Neural cell (in vitro differentiated cells): ENCODE data around the gene ARHGAP45. TPM values are rescaled to one million over a fixed set of nuclear protein-coding genes. Genes with fewer than 3 reads are reported as not detected.

Experiments used
- H2AFZ ChIP-seq: fragments of 200-600, 300-800 bp; sonication (generic), shearing (Covaris generic); 2 replicates; pipeline ENCODE4 v1.6.0; 2014; ENCODE audit warnings: low read depth, mild to moderate bottlenecking, antibody characterized with exemption, low read length, moderate library complexity
- H3F3A ChIP-seq: fragments of 200-600 bp; shearing (Covaris generic); 2 replicates; pipeline ENCODE4 v1.6.1; 2016; ENCODE audit warnings: mild to moderate bottlenecking, moderate library complexity, mixed read lengths, antibody characterized with exemption, low read length; ENCODE audit not compliant: insufficient read depth, poor library complexity, severe bottlenecking
- H3K27ac ChIP-seq: fragments of 200-600, 300-800 bp; sonication (generic), shearing (Covaris generic); 2 replicates; pipeline ENCODE4 v1.5.1; 2014; ENCODE audit warnings: mild to moderate bottlenecking, low read length, moderate library complexity
- H3K27me3 ChIP-seq: fragments of 300-800, 200-600 bp; sonication (generic), shearing (Covaris generic); 2 replicates; pipeline ENCODE4 v1.6.0; 2014; ENCODE audit warnings: mild to moderate bottlenecking, low read depth, low read length, moderate library complexity; ENCODE audit not compliant: insufficient read depth
- H3K36me3 ChIP-seq: fragments of 300-800, 200-600 bp; sonication (generic), shearing (Covaris generic); 2 replicates; pipeline ENCODE4 v1.5.1; 2014; ENCODE audit warnings: mild to moderate bottlenecking, antibody characterized with exemption, low read length, moderate library complexity; ENCODE audit not compliant: insufficient read depth
- H3K4me2 ChIP-seq: fragments of 300-800, 200-600 bp; sonication (generic), shearing (Covaris generic); 2 replicates; pipeline ENCODE4 v1.6.0; 2014; ENCODE audit warnings: mild to moderate bottlenecking, low read length
- H3K4me3 ChIP-seq: fragments of 300-800, 200-600 bp; sonication (generic), shearing (Covaris generic); 2 replicates; pipeline ENCODE4 v1.5.1; 2014; ENCODE audit warnings: mild to moderate bottlenecking, low read length, moderate library complexity
- H3K79me2 ChIP-seq: fragments of 200-600 bp; shearing (Covaris generic); replicated peaks from 2 replicates; pipeline ENCODE4 v1.6.0; 2014; ENCODE audit warnings: mild to moderate bottlenecking, low read length, moderate library complexity; ENCODE audit not compliant: insufficient read depth
- H3K9ac ChIP-seq: fragments of 300-800, 200-600 bp; sonication (generic), shearing (Covaris generic); 2 replicates; pipeline ENCODE4 v1.6.1; 2016; ENCODE audit warnings: mild to moderate bottlenecking, low read length, mixed read lengths
- H3K9me2 ChIP-seq: fragments of 200-600 bp; shearing (Covaris generic); 2 replicates; pipeline ENCODE4 v1.6.1; 2016; ENCODE audit warnings: mild to moderate bottlenecking, low read length, mixed read lengths; ENCODE audit not compliant: insufficient read depth
- H3K9me3 ChIP-seq: fragments of 200-600, 300-800 bp; sonication (generic), shearing (Covaris generic); 2 replicates; pipeline ENCODE4 v1.6.1; 2016; ENCODE audit warnings: mild to moderate bottlenecking, mixed run types, low read length, moderate library complexity, mixed read lengths
- H4K20me1 ChIP-seq: fragments of 200-600 bp; shearing (Covaris generic); 2 replicates; pipeline ENCODE4 v1.6.1; 2016; ENCODE audit warnings: mild to moderate bottlenecking, mixed run types; ENCODE audit not compliant: insufficient read depth
- EP300 ChIP-seq: fragments of 450-650 bp; conservative IDR thresholded peaks from 2 replicates; pipeline ENCODE4 v1.6.1; 2014; ENCODE audit warnings: antibody characterized with exemption, mild to moderate bottlenecking, moderate library complexity; ENCODE audit not compliant: poor library complexity, severe bottlenecking
- EZH2 ChIP-seq: fragments of 200-600, 300-800 bp; shearing (Covaris generic), sonication (generic); IDR thresholded peaks from 2 replicates; pipeline ENCODE4 v1.6.1; 2014; ENCODE audit warnings: antibody characterized with exemption, low read length, borderline replicate concordance, mild to moderate bottlenecking; ENCODE audit not compliant: insufficient read depth, poor library complexity, severe bottlenecking
- MXI1 ChIP-seq: fragments of 450-650 bp; conservative IDR thresholded peaks from 2 replicates; pipeline ENCODE4 v1.6.1; 2014; ENCODE audit warnings: antibody characterized with exemption, mild to moderate bottlenecking; ENCODE audit not compliant: poor library complexity, severe bottlenecking
- POLR2AphosphoS5 ChIP-seq: IDR thresholded peaks from 2 replicates; pipeline ENCODE4 v1.6.1; 2012
- RAD21 ChIP-seq: fragments of 450-650 bp; conservative IDR thresholded peaks from 2 replicates; pipeline ENCODE4 v1.6.1; 2014; ENCODE audit warnings: antibody characterized with exemption, mild to moderate bottlenecking, moderate library complexity
- SMC3 ChIP-seq: fragments of 450-650 bp; conservative IDR thresholded peaks from 2 replicates; pipeline ENCODE4 v1.6.1; 2014; ENCODE audit warnings: antibody characterized with exemption, mild to moderate bottlenecking, moderate library complexity; ENCODE audit not compliant: poor library complexity
- TAF1 ChIP-seq: IDR thresholded peaks from 2 replicates; pipeline ENCODE4 v1.6.1; 2012; ENCODE audit warnings: low read depth
- polyA plus RNA-seq: library from polyadenylated mRNA; depleted of rRNA; stranded (reverse); fragments of >200 nt; gene quantifications from 2 replicates; pipeline ENCODE4 v1.2.3, GENCODE V29; 2014
- TF ChIP-seq, protein P1 (sequence below): fragments of 450-650 bp; IDR thresholded peaks from 2 replicates; pipeline ENCODE4 v1.5.1; 2014; ENCODE audit warnings: antibody characterized with exemption, mild to moderate bottlenecking, moderate library complexity; ENCODE audit not compliant: poor library complexity, severe bottlenecking
- TF ChIP-seq, protein P2 (sequence below): IDR thresholded peaks from 2 replicates; pipeline ENCODE4 v1.6.1; 2012; ENCODE audit warnings: borderline replicate concordance

Gene ARHGAP45
- polyA plus RNA-seq, 1 donor from 2014 or later, result 3.3 TPM

- TF ChIP-seq, protein P1, sequence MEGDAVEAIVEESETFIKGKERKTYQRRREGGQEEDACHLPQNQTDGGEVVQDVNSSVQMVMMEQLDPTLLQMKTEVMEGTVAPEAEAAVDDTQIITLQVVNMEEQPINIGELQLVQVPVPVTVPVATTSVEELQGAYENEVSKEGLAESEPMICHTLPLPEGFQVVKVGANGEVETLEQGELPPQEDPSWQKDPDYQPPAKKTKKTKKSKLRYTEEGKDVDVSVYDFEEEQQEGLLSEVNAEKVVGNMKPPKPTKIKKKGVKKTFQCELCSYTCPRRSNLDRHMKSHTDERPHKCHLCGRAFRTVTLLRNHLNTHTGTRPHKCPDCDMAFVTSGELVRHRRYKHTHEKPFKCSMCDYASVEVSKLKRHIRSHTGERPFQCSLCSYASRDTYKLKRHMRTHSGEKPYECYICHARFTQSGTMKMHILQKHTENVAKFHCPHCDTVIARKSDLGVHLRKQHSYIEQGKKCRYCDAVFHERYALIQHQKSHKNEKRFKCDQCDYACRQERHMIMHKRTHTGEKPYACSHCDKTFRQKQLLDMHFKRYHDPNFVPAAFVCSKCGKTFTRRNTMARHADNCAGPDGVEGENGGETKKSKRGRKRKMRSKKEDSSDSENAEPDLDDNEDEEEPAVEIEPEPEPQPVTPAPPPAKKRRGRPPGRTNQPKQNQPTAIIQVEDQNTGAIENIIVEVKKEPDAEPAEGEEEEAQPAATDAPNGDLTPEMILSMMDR, result no peak
- peak; percentile 35 for TF ChIP-seq EP300
- H3F3A ChIP-seq, result no peaks in the 10 kb centered on the region
- peak overlapping the region; percentile 78 for H3K4me2 ChIP-seq
- H3K9ac ChIP-seq, result peak overlapping the region; percentile 95
- peak overlapping the region; percentile 95 for H3K4me3 ChIP-seq
- H3K36me3 ChIP-seq, result no peaks in the 10 kb centered on the region
- peak overlapping the region; percentile 21 for H2AFZ ChIP-seq
- H3K27ac ChIP-seq, result peak overlapping the region; percentile 91
- no peaks in the 10 kb centered on the region for H3K27me3 ChIP-seq
- no peaks in the 10 kb centered on the region for H4K20me1 ChIP-seq
- H3K9me3 ChIP-seq, result no peaks in the 10 kb centered on the region
- H3K9me2 ChIP-seq, result no peaks in the 10 kb centered on the region
- H3K79me2 ChIP-seq, result peaks cover 4% of the 10 kb centered on the region
These were observed 37.5 kb downstream of the ARHGAP45 start for GRCh38 chr19:1104311-1105007.

- peak overlapping the region; percentile 78 for H3K4me2 ChIP-seq
- peak; percentile 28 for TF ChIP-seq POLR2AphosphoS5
- TF ChIP-seq TAF1, result no peak
- TF ChIP-seq EP300, result no peak
- TF ChIP-seq SMC3, result no peak
- peak; percentile 68 for TF ChIP-seq MXI1
- H3K36me3 ChIP-seq, result no peaks in the 10 kb centered on the region
- no peaks in the 10 kb centered on the region for H3K27me3 ChIP-seq
- peak overlapping the region; percentile 95 for H3K9ac ChIP-seq
- peak overlapping the region; percentile 91 for H3K27ac ChIP-seq
- H3K79me2 ChIP-seq, result peaks cover 4% of the 10 kb centered on the region
- no peak overlapping the region for H2AFZ ChIP-seq
- H3K4me3 ChIP-seq, result peak overlapping the region; percentile 95
- H4K20me1 ChIP-seq, result no peaks in the 10 kb centered on the region
- H3F3A ChIP-seq, result no peaks in the 10 kb centered on the region
- H3K9me3 ChIP-seq, result no peaks in the 10 kb centered on the region
- H3K9me2 ChIP-seq, result no peaks in the 10 kb centered on the region
These were observed 38.3 kb downstream of the ARHGAP45 start for GRCh38 chr19:1105008-1105872.

GRCh38 chr19:1105873-1106840 lies 39.2 kb downstream of the ARHGAP45 start:
- no peak overlapping the region for H3K4me2 ChIP-seq
- TF ChIP-seq RAD21 (no peak), SMC3 (no peak), EP300 (no peak), EZH2 (no peak), MXI1 (no peak), TAF1 (no peak), POLR2AphosphoS5 (no peak)
- TF ChIP-seq, protein P2, sequence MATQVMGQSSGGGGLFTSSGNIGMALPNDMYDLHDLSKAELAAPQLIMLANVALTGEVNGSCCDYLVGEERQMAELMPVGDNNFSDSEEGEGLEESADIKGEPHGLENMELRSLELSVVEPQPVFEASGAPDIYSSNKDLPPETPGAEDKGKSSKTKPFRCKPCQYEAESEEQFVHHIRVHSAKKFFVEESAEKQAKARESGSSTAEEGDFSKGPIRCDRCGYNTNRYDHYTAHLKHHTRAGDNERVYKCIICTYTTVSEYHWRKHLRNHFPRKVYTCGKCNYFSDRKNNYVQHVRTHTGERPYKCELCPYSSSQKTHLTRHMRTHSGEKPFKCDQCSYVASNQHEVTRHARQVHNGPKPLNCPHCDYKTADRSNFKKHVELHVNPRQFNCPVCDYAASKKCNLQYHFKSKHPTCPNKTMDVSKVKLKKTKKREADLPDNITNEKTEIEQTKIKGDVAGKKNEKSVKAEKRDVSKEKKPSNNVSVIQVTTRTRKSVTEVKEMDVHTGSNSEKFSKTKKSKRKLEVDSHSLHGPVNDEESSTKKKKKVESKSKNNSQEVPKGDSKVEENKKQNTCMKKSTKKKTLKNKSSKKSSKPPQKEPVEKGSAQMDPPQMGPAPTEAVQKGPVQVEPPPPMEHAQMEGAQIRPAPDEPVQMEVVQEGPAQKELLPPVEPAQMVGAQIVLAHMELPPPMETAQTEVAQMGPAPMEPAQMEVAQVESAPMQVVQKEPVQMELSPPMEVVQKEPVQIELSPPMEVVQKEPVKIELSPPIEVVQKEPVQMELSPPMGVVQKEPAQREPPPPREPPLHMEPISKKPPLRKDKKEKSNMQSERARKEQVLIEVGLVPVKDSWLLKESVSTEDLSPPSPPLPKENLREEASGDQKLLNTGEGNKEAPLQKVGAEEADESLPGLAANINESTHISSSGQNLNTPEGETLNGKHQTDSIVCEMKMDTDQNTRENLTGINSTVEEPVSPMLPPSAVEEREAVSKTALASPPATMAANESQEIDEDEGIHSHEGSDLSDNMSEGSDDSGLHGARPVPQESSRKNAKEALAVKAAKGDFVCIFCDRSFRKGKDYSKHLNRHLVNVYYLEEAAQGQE, result no peak
- TF ChIP-seq, protein P1, result no peak
- no peaks in the 10 kb centered on the region for H3F3A ChIP-seq
- no peaks in the 10 kb centered on the region for H3K36me3 ChIP-seq
- no peaks in the 10 kb centered on the region for H3K9me2 ChIP-seq
- H3K9me3 ChIP-seq, result no peaks in the 10 kb centered on the region
- H3K27me3 ChIP-seq, result no peaks in the 10 kb centered on the region
- H3K27ac ChIP-seq, result peak overlapping the region; percentile 91
- H3K79me2 ChIP-seq, result peaks cover 4% of the 10 kb centered on the region
- no peaks in the 10 kb centered on the region for H4K20me1 ChIP-seq
- no peak overlapping the region for H2AFZ ChIP-seq
- peak overlapping the region; percentile 95 for H3K9ac ChIP-seq
- peak overlapping the region; percentile 95 for H3K4me3 ChIP-seq
